ENCODE measurements around the gene MAML3. TPM values are rescaled to one million over a fixed set of nuclear protein-coding genes. Genes with fewer than 3 reads are reported as not detected.
A peak's percentile ranks its signal among the peaks of the same experiment; 100 is the strongest.

Gene MAML3
- total RNA-seq, 1 donor from 2014 or later = 4.0 TPM

- DNase-seq (ENCODE audit: low read depth in 2 of 2) = no peak
These were observed 26.6 kb downstream of the MAML3 start for GRCh38 chr4:140127422-140127821.

GRCh38 chr4:140126261-140126660 lies 27.7 kb downstream of the MAML3 start:
- peak in 1 of 2 donors; percentile 75 for DNase-seq (ENCODE audit: low read depth in 2 of 2)

GRCh38 chr4:140125374-140125773 lies 28.6 kb downstream of the MAML3 start:
- DNase-seq (ENCODE audit: low read depth in 2 of 2) = no peak

- DNase-seq (ENCODE audit: low read depth in 2 of 2) = no peak
These were observed 30.2 kb downstream of the MAML3 start for GRCh38 chr4:140123666-140124377.

- no peak for DNase-seq (ENCODE audit: low read depth in 2 of 2)
These were observed 31.1 kb downstream of the MAML3 start for GRCh38 chr4:140122891-140123290.

GRCh38 chr4:140121646-140122045 lies 32.3 kb downstream of the MAML3 start:
- no peak for DNase-seq (ENCODE audit: low read depth in 2 of 2)

- no peak for DNase-seq (ENCODE audit: low read depth in 2 of 2)
These were observed 34.9 kb downstream of the MAML3 start for GRCh38 chr4:140118931-140119640.

GRCh38 chr4:140117947-140118346 lies 36.0 kb downstream of the MAML3 start:
- no peak for DNase-seq (ENCODE audit: low read depth in 2 of 2)

GRCh38 chr4:140116442-140117104 lies 37.4 kb downstream of the MAML3 start:
- DNase-seq (ENCODE audit: low read depth in 2 of 2) = peak; percentile 31 to 65

- DNase-seq (ENCODE audit: low read depth in 2 of 2) = no peak
These were observed 38.8 kb downstream of the MAML3 start for GRCh38 chr4:140115140-140115539.

- no peak for DNase-seq (ENCODE audit: low read depth in 2 of 2)
These were observed 40.3 kb downstream of the MAML3 start for GRCh38 chr4:140113653-140114052.

- no peak for DNase-seq (ENCODE audit: low read depth in 2 of 2)
These were observed 41.4 kb downstream of the MAML3 start for GRCh38 chr4:140112576-140112975.

GRCh38 chr4:140111256-140111655 lies 42.7 kb downstream of the MAML3 start:
- no peak for DNase-seq (ENCODE audit: low read depth in 2 of 2)

GRCh38 chr4:140110542-140111215 lies 43.3 kb downstream of the MAML3 start:
- DNase-seq (ENCODE audit: low read depth in 2 of 2) = no peak

GRCh38 chr4:140109737-140110136 lies 44.2 kb downstream of the MAML3 start:
- DNase-seq (ENCODE audit: low read depth in 2 of 2) = no peak

GRCh38 chr4:140109292-140109691 lies 44.7 kb downstream of the MAML3 start:
- DNase-seq (ENCODE audit: low read depth in 2 of 2) = no peak

GRCh38 chr4:140108713-140109230 lies 45.2 kb downstream of the MAML3 start:
- DNase-seq (ENCODE audit: low read depth in 2 of 2) = no peak

- DNase-seq (ENCODE audit: low read depth in 2 of 2) = no peak
These were observed 45.7 kb downstream of the MAML3 start for GRCh38 chr4:140108243-140108642.

- no peak for DNase-seq (ENCODE audit: low read depth in 2 of 2)
These were observed 47.6 kb downstream of the MAML3 start for GRCh38 chr4:140106289-140106844.

- no peak for DNase-seq (ENCODE audit: low read depth in 2 of 2)
These were observed 48.5 kb downstream of the MAML3 start for GRCh38 chr4:140105436-140105835.

- peak; percentile 42 to 81 for DNase-seq (ENCODE audit: low read depth in 2 of 2)
These were observed 50.3 kb downstream of the MAML3 start for GRCh38 chr4:140103676-140104075.

Data from lung microvascular endothelial cell (primary cell).